Heart right ventricle (tissue), 16 donors: ENCODE results near the gene SPAG5. TPM values are rescaled to one million over a fixed set of nuclear protein-coding genes. Genes with fewer than 3 reads are reported as not detected.

ENCODE experiments used
- ATAC-seq, 8 donors: fragments of 200-7000 bp; cut with Tn5 transposase; one replicate each; pipeline ENCODE4 v1.9.1; 2020; ENCODE audit warnings: mild to moderate bottlenecking in 8 of 8, moderate library complexity in 8 of 8, moderate number of reproducible peaks in 1 of 8
- DNase-seq, 2 donors: peaks; one replicate each; pipeline ENCODE4 v3.0.0-alpha.2; 2020
- H3K27ac ChIP-seq, 10 donors: fragments of 200-600 bp; sonication (generic) in 2 of 10; one replicate each; pipeline versions ENCODE4 v1.5.0 to v1.8.0; 2020 to 2022; ENCODE audit warnings: mild to moderate bottlenecking in 3 of 10
- H3K27me3 ChIP-seq, 7 donors: fragments of 200-600 bp; one replicate each; pipeline ENCODE4 v1.8.0; 2021 to 2022; ENCODE audit warnings: mild to moderate bottlenecking in 2 of 7
- H3K36me3 ChIP-seq, 9 donors: fragments of 200-600 bp; sonication (generic) in 1 of 9; one replicate each; pipeline versions ENCODE4 v1.5.0 to v1.8.0; 2020 to 2022; ENCODE audit warnings: mild to moderate bottlenecking in 2 of 9
- H3K4me1 ChIP-seq, 9 donors: fragments of 200-600 bp; sonication (generic) in 1 of 9; one replicate each; pipeline versions ENCODE4 v1.5.0 to v1.8.0; 2020 to 2022; ENCODE audit warnings: mild to moderate bottlenecking in 4 of 9
- H3K4me3 ChIP-seq, 10 donors: fragments of 200-600 bp; sonication (generic) in 2 of 10; one replicate each; pipeline versions ENCODE4 v1.5.0 to v1.8.0; 2020 to 2022; ENCODE audit warnings: mild to moderate bottlenecking in 7 of 10, moderate library complexity in 2 of 10
- H3K9me3 ChIP-seq, 11 donors: fragments of 200-600 bp in 10 of 11; sonication (generic) in 2 of 11; one replicate each; pipeline versions ENCODE4 v1.5.0 to v1.8.0; 2013 to 2022; ENCODE audit warnings: mild to moderate bottlenecking in 2 of 11, control low read depth in 1 of 11, moderate library complexity in 1 of 11
- CTCF ChIP-seq, 9 donors: fragments of 200-600 bp; sonication (generic) in 2 of 9; IDR thresholded peaks; one replicate each; pipeline versions ENCODE4 v1.5.0 to v1.8.0; 2021 to 2022; ENCODE audit warnings: antibody characterized with exemption in 9 of 9, mild to moderate bottlenecking in 5 of 9, moderate library complexity in 1 of 9
- WGBS, 2 donors: extraction: QIAGEN DNeasy Blood & Tissue Kit; methylation state at CpG; one replicate each; pipeline ENCODE4 v1.1.7; 2013; ENCODE audit warnings: inconsistent platforms in 1 of 2; 5-methylcytosine and 5-hydroxymethylcytosine counted together
- intact Hi-C, 10 donors: fragments of 100-400 bp; cut with DNase I; formaldehyde crosslinking; loops; one replicate each; pipeline versions ENCODE4 v1.11.1 to v1.14.2; 2022
- polyA plus RNA-seq, 2 donors: library from polyadenylated mRNA; stranded (reverse); fragments of 200-250 nt; gene quantifications; one replicate each; pipeline ENCODE4 v1.2.3, GENCODE V29; 2013
- total RNA-seq, 10 donors: library from RNA; stranded (reverse); fragmentation: NEBNext Ultra II Directional in 3 of 10; extraction: Animal tissue kit (Norgen Biotek cat#: 25700) in 3 of 10; gene quantifications; one replicate each; pipeline versions ENCODE4 v1.2.1 to v1.2.4, GENCODE V29; 2021 to 2023
- donor health status: Arrhythmogenic right ventricular cardiomyopathy.
- donor health status: ischemic (EF 13 %, LVEDD 7.1; RV severe dilation, severe dysfunction).
- donor health status: healthy with polysubstance abuse.
- donor health status: DM: no; HTN: yes; CAD: no.
- donor health status: DM: no; HTN: no; CAD: no.
- donor health status: ischemic (EF 25% LVEDD 6.9; RV normal size, moderate dysfunction).
- donor health status: ischemic (EF 25% LVEDD 5.7; RV mildly dilated, moderate dysfunction).
- donor health status: healthy.
- donor health status: DM: yes; HTN: yes; CAD: no.
- donor health status: Ischemic cardiomyopathy.
- donor health status: ischemic (EF 35%, LVEDD 5.7; RV mildly dilated, moderate dysfunction).
- donor health status: nonischemic (EF 11% LVEDD 7.7; RV severe dilation, severe dysfunction).
- donor health status: DM: yes; HTN: yes; CAD: no.
- donor health status: PGD.
- donor health status: ischemic (EF 29% LVEDD 5.4; RV normal size, mild dysfunction).
- donor health status: nonischemic (EF 23%, LVEDD 6.1; RV moderate dilation, normal function).

Gene SPAG5
- total and polyA plus RNA-seq, 12 donors, result 0.55 to 6.5 (median 1.2) TPM

- no peak for DNase-seq
- Histone ChIP-seq H3K4me3 (no peak overlapping the region), H3K27ac (no peak overlapping the region), H3K4me1 (peaks cover 0 to 35% (median 7%) of the 10 kb centered on the region in 9 donors), H3K36me3 (peaks cover 0 to 18% (median 0%) of the 10 kb centered on the region in 9 donors), H3K9me3 (no peaks in the 10 kb centered on the region), H3K27me3 (no peaks in the 10 kb centered on the region)
- no peak for ATAC-seq
- TF ChIP-seq CTCF (IDR thresholded peaks at IDR 0.05), result no peak
- intact Hi-C loops, result loop anchor here in 4 of 10 donors (5.0 kb wide), 1 partner anchor 66 kb away; the partner anchor contains the start of gene RSKR (in 4 of the 4)
- 72 to 73% methylated on average over 6 of the region's 6 CpGs for WGBS, 2 donors
Measured at GRCh38 chr17:28545787-28546415, 52.9 kb downstream of the SPAG5 start.

- Histone ChIP-seq H3K4me3 (no peak overlapping the region), H3K27ac (no peak overlapping the region), H3K9me3 (no peaks in the 10 kb centered on the region), H3K4me1 (peaks cover 0 to 27% (median 5%) of the 10 kb centered on the region in 9 donors), H3K27me3 (no peaks in the 10 kb centered on the region), H3K36me3 (peaks cover 0 to 18% (median 0%) of the 10 kb centered on the region in 9 donors)
- WGBS, 2 donors, result 83 to 88% methylated on average over 2 of the region's 2 CpGs
- DNase-seq, result no peak
- ATAC-seq, result no peak
- no peak for TF ChIP-seq CTCF (IDR thresholded peaks at IDR 0.05)
- intact Hi-C loops, result loop anchor here in 4 of 10 donors (5.0 kb wide), 1 partner anchor 67 kb away; the partner anchor contains the start of gene RSKR (in 4 of the 4)
Measured at GRCh38 chr17:28545141-28545503, 53.7 kb downstream of the SPAG5 start.

DNA sequence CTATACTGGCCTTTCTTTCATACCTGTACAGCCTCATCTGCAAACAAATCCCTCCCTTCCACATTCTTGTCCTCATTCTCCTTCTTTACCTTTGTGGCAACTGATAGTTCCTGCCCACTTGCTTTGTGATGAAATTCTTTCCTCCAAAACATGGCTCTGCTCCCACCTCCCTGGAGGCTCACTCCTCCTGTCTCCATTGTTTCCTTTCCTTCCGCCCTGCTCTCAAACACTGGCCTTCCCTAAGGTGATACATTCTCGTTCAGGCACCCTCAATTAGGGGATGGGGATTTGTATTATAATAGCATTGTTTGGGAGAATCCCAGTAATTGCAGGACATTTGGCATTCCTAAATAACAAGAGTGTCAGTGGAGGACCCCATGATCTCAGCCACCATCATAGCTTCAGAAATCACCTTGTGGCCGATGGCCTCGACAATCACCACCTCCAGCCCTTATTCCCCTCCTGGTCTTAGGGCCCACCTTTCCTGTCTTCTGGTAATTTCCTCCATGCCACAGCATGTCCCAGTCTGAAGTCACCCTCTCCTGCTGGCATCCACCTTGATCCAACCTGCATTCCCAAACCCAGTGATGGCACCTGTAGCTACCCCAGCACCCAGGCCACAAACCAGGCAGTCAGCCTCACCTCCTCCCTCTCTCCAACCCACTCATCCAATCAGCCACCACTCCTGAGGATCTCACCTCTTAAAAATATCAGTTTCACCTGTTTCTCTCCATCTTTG lies 54.3 kb downstream of the SPAG5 start:
- Histone ChIP-seq H3K27me3 (no peaks in the 10 kb centered on the region), H3K36me3 (peaks cover 0 to 18% (median 0%) of the 10 kb centered on the region in 9 donors), H3K4me3 (no peak overlapping the region), H3K9me3 (no peaks in the 10 kb centered on the region), H3K27ac (no peak overlapping the region), H3K4me1 (peaks cover 0 to 22% (median 3%) of the 10 kb centered on the region in 9 donors)
- no peak for TF ChIP-seq CTCF (IDR thresholded peaks at IDR 0.05)
- 79 to 80% methylated on average over 4 of the region's 4 CpGs for WGBS, 2 donors
- intact Hi-C loops, result loop anchor here in 5 of 10 donors (5.0 kb wide), 2 partner anchors 47 to 68 kb away; partner anchors contain the start of gene RSKR (in 5 of the 5)
- no peak for ATAC-seq
- no peak for DNase-seq

- 90 to 91% methylated on average over 4 of the region's 4 CpGs for WGBS, 2 donors
- TF ChIP-seq CTCF (IDR thresholded peaks at IDR 0.05), result no peak
- H3K9me3 ChIP-seq, result no peaks in the 10 kb centered on the region
- H3K4me1 ChIP-seq, result no peaks in the 10 kb centered on the region
- H3K4me3 ChIP-seq, result no peak overlapping the region
- H3K27me3 ChIP-seq, result no peaks in the 10 kb centered on the region
- ATAC-seq, result no peak
- no peak for DNase-seq
- H3K27ac ChIP-seq, result no peak overlapping the region
- peaks cover 0 to 6% (median 0%) of the 10 kb centered on the region in 9 donors for H3K36me3 ChIP-seq
- intact Hi-C loops, result loop anchor here in 6 of 10 donors (2.0 to 5.0 kb wide), 3 partner anchors 44 to 71 kb away; partner anchors contain the start of gene RSKR (in 1 of the 6)
Measured at GRCh38 chr17:28541439-28541838, 57.4 kb downstream of the SPAG5 start.
